CD4-positive, alpha-beta T cell treated with Interleukin-17A for 4 hours (primary cell): ENCODE measurements around the gene PCOLCE2.

ENCODE experiments used
- DNase-seq: peaks from one replicate; pipeline ENCODE4 v3.0.0-alpha.2; 2020; ENCODE audit warnings: mixed read lengths

The PCOLCE2 gene

DNA sequence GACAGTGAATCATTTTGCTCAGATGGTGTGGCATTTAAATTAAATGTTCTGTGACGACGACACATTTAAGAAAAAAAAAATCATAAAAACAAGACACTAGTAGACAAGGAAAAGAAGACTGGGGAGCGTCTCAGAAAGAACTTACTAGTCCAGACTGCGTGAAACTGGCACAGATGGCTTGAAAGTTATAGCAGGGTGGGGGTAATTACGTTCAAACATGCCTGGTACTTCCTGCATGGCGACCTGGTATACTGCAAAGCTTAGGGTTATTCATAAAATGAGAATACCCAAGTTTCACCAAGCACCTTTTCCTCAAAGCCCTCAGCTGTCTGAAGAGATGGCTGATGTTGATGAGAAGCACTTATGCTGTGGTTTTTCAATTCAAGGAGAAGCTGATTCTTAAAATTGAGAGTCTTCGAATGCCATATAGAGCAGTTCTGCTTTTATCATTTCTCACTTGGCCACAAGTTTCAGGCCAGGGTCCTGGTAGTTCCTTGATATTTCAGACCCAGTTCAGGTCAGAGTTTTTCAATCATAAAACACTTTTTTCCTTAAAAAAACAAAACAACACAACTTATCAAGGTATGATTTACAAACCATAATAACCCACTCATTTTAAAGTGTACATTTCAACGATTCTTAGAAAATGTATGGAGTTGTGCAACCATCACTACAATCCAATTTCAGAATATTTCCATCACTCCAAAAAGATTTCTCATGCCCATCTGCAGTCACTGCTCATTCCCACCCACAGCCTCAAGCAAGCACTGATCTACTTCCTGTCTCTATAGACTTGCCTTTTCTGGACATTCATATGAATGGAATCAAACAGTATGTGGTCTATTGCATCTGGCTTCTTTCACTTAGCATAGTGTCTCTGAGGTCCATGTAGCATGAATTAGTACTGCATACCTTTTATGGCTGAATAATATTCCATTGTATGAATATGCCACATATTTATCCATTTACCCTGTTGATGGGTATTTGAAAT is 24.7 kb downstream of the PCOLCE2 start:
- no peak for DNase-seq

DNA sequence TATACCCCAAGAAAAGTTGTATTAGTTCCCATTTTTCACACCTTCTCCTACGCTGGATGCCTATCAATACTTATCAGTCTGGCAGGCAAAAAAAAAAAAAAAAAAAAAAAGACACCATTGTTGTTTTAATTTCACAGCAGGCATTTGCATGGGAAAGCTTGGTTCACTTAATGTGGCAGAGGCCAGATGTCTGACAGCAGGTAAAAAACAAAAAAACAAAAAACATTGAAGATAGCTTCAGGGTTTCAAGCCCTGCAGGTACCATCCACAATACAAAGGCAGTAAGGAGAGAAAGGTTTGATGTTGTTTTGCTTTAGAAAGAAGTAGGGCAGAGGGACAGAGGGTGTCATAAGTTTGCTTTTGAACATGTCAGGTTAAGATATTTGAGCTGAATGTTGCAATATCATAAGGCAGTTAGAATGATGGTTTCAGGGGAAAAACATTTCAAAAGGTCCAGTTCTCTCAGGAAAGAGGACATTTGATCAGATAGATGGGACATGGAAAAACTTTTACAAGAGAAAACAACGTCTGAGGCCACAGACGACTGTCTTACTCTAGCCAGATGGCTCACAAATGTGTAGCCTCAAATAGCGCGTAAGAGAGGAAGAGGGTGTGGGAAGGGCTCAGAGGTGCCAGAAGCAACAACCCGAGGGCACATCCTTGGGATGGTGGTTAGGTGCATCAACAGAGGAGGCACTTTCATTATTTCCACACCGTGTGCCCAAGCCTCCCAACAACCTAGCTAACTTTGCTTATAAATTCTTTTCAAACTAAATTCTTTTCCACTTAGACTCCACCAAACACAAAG is 25.7 kb downstream of the PCOLCE2 start:
- DNase-seq, result no peak

DNA sequence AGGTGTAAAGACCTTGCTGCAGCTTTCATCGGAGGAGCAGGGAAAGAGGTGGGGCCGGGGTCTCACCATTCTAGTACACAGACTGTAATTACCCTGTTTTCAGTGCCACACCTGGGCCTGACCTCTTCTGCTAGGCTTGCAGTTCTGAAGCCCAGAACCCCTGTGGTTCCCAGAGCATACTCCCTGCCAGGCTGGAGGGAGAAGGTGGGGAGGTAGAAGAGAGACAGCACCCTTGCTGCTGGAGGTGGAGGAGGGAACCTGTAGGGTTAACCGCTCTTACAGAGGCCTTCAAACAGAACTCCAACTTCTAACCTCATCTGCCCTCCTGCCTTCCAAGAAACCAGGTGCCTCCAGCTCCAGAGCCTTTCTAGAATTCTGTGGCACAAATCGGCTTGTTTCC is 27.0 kb downstream of the PCOLCE2 start:
- no peak for DNase-seq

DNA sequence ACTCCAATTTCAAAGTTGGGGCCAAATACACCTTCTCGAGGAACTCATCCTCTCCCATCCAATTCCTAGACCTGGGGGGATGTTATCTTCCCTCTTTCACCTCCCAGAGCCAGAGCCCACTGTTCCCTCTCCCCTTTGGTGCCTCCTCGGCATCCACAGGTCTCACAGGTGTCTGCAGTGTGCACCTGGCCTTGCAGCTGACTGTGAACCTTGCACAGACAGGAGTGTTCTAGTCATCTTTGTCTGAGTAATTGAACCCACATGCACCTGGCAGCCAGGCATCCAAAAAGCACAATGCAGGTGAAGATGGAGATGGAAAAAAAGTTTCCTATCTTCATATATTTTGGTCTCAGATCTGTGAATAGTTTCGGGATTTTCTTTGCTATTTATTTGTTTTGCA is 30.8 kb downstream of the PCOLCE2 start:
- no peak for DNase-seq

DNA sequence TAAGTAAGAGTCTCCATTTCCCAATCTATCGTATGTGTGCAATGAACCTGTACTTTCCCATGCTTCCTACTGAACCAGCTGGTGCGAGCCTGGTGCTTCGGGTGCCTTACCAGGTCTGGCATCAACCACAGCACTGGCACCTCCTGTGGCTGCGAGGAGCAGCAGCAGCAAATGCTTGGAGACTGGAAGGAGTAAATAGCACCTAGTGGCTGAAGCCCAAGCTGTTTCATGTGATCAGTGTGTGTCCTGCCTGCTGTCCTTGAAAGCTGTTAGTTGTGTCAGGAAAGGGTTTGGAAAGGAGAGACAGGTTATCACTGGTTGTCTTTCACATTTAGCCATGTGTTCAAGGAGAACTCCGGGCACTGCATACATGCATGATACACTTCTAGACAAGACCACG is 31.8 kb downstream of the PCOLCE2 start:
- DNase-seq, result peak; percentile 3

DNA sequence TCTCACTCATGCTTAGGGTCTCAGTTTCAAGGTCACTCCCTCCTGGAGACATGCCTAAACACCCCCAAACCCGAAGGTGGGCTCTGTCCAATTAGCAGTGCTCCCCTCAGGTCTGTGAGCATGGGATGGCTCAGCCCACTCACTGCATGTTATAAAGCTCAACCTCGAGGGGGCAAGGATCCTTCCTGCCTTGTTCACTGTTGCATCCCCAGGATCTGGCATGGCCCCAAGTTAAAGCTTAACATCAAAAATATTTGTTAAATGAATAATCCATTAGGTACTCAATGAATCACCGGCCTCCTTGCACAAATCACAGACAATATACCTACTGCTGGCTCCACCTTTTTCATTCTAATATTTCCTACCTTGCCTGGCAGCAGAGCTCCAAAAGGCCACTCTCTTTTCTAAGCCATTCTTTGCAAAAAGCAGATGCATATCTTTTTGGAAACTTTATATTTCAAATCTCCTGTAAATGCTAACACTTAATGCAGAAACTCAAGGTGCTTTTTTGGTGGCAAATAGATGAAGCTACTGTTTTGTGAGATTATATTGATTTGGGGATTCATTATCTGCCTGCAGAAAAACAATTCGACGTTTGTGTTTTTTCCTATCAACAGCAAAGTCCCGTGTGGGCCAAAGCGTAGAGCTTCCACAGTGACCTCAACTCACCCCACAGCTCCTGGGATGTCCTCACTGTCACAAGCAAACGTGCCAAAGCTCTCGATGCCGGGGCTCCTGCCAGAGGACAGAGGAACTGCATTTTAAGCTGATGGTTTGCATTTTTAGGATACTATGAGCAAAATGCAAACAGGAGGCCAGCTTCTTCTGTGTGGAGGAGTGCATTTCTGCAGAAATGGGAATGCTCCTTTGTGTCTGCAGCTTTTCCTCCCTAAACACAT is 35.4 kb downstream of the PCOLCE2 start:
- DNase-seq, result no peak

DNA sequence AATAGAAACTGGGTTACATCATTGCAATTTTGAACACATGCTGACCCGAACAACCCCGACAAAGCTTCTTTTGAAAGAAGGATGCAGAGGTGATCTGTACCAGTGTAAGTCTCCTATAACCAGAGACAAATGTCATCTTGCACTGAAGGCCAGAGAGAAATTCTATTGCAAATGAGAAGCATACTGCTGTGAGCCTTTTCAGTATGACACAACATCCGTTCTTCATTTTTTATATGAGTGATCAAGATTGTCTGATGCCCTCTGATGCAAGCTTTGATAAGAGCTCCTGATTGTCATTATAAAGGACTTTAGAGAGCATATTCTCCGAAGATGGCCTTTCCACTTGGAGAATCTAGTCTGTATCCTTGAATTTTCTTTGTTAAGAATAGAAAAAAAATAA is 36.9 kb downstream of the PCOLCE2 start:
- DNase-seq, result no peak

DNA sequence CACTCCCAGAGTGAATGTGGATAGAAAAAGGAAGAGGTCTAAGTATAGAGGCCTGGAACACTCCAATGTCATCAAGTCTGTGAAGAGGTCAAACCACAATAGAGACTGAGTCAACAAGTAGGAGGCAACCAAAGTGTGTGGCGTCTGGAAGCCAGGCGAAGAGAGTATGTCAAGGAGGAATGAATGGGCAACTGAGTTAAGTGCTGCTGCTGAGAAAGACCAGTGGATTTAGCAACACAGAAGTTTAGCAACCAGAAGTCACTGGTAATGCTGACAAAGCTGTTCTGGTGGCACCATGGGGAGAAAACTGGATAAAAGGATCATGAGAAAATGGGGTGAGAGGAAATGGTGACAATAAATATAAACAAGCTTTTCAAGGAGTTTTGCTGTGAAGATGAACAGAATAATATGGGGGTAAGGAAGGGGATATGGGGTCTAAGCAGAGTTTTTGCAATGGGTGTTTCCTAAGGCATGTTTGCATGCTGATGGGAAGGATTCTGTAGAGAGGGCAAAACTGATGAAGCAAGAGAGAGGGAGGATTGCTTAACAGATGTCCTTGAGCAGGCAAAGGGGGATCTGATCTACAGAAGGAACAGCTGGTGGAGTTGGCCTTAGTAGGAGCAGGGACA is 38.4 kb downstream of the PCOLCE2 start:
- DNase-seq, result no peak

DNA sequence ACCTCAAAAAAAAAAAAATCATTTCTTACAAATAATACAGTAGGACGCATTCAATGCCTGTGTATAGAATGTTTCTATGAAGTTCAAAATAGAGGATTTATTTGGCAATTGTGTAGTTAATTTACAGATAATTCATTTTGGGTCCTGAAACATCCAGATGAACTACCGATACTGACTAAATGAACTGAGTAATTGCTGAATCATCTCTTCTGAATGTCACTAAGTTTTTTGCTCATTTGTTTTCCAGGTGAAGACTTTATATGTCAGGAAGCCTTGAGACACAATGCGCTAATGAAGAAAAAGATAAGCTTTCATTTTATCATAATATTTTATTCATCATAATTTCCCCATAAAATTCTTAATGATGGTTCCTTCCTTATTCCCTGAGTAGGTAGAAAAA is 39.7 kb downstream of the PCOLCE2 start:
- DNase-seq, result no peak

DNA sequence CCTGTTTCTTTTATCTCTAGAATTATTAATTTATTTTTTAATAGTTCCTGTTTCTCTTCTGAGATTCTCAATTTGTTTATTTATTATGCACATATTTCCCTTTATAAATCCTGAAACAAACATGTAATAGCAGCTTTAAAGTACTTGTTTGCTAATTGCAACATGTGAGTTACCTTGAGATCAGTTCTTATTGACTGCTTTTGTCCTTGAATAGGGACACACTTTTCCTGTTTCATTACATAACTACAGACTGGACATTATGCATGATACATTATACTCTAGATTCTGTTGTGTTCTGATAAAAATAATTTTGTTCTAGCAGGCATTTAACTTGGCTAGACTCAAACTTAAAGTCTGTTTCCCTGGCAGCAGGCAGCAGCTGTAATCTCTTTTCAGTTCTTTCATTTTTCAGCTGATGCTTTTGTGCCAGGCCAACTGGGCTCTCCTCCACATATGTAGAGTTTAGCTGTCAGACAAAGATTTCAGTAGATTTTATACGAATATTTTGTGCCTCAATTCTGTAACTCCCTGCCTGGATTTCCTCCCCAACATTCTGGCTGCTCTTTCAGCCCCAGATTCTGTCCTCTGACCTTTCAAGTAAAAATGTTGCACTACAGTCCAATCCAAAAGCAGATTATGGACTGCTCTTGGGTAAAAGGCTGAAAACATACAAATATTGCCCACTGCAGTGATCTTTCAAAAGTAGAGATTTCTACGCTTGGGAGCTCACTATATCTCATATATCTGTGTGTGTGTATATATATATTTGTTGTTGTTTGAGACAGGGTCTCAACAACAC is 41.9 kb downstream of the PCOLCE2 start:
- DNase-seq, result no peak

DNA sequence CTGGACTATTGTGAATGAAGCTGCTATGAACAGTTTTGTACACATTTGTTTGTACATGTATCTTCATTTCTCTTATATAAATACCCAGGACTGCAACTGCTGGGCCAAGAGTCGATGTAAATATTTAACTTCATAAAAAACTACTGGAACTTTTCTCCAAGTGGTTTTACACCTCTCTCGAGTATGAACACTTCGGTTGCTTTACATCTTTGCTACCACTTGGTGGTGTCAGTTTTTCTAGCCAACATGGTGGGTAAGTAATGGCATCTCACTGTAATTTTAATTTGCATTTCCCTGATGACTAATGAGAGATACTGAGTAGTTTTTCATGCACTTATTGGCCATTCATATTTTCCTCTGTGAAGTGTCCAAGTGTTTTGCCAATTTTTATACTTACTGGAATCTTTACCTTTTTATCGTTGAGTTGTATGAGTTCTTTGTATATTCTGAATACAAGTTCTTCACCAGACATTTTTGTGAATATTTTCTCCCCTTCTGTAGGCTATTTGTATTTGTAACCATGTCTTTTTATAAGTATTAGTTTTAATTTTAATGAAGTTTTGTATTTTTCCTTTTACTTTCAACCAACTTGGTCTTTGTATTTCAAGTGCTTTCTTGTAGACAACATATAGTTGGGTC is 44.4 kb downstream of the PCOLCE2 start:
- DNase-seq, result no peak

DNA sequence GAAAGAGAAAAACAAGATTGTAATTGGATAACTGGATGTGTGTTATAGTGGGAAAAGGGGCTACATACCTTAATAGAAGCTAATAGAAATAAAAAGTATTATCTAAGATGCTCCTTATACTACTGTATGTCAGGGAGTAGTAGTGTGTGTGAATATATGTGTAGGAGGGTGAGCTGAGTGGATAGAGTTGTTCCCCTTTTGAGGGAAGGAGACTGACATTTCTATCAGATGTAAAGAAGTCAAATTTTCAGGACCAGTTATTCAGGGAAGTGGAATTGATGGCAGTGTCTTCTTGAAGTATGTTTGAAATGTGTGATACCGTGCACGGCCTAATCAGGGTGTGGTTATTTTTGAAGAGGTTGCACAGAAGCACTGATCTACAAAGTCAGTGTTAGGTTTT is 49.1 kb downstream of the PCOLCE2 start:
- DNase-seq, result no peak

DNA sequence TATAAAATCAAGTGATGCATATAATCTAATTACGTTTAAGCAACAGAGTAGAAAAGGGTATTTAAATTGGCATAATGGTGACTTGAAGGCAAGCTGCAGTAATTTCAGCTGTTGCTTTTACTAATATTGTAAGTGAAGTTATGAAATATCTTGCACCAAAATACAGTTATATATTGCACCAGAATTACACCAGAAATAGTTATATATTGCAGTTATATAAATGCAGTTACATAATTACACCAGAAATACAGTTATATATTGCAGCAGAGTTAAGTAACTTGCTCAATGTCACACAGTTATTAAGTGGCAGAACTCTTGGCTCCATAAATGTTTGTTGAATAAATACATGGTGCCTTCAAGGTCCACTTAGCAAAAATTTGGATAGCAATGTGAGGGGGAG is 51.4 kb downstream of the PCOLCE2 start:
- no peak for DNase-seq

DNA sequence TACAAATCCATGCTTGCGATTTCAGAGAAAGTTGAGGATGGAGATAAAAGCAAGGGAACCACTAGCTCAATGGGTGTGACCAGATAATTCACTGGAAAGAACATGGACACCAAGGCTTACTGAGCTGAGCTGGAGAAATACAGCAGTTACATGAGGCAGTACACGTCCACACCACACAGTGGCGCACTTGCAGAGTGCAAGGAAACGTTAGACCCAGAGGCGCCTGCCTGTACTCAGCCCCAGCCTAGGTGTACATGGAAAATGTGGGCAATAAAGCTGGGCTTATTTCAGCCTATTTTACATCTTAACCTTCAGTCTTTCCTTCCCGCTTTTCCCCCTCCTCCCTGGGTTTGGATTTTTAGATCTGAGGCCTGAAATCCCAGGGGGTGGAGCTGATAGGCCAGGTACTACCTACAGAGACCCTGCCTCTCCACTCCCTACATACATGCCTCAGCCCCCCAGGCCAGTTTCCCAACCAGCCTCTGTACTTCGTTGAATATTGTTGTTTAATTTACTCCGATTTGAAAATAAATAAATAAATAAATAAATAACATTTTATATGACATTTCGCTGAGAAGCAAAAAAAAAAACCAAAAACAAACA is 60.1 kb downstream of the PCOLCE2 start:
- peak; percentile 51 for DNase-seq

DNA sequence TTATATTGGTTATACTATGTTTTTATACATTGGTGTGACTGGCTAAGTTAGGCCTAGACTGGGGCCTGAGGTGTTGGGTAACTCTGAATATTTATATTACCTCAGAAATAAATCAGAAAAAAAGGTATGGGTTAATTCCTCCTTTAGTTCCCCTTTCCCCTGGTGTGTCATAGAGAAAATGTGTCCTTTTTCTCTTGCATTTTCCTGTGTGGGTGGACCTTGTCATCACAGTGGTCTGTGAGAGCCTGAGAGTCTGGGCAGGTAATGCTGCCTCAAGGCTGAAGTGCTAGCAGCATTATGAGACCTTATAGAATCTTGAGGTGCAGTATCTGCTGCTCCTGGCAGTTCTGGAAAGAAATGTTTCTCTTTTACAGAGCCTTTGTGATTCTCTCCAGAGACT is 69.7 kb downstream of the PCOLCE2 start:
- no peak for DNase-seq

DNA sequence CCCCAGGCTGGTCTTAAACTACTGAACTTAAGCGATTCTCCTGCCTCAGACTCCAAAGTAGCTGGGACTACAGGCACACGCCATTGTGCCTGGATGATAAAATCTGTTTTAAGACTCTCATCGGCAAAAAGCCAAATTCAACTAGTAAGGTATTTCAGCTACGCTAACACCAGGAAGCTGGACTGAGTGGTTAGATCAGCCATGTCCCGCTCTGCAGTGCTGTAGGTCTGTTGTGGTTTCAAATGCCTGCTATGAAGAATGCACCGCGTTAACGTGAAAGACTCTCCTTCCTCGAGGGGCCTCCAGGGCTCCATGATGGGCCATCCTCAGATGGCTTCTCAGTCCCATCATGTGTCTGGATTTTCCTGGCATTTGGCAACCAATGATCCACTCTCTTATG is 70.2 kb downstream of the PCOLCE2 start:
- no peak for DNase-seq

DNA sequence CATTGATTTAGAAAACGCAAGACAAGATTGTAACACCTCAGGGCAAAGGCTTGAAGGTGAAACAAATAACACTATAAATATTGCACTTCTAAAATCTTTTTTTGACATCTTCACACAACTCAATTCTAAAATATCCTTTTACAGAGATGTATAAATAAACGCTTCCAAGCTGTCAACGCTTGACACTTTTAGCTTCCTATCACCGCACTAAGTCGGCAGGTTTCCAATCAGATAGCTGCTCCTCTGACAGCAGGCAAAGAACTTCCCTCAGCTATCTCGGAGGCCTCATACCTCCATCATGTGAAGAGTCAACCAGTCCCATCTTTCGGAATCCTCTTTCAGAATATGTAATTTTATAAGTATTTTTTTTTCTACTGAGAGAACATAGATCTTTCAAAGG is 71.0 kb downstream of the PCOLCE2 start:
- no peak for DNase-seq

DNA sequence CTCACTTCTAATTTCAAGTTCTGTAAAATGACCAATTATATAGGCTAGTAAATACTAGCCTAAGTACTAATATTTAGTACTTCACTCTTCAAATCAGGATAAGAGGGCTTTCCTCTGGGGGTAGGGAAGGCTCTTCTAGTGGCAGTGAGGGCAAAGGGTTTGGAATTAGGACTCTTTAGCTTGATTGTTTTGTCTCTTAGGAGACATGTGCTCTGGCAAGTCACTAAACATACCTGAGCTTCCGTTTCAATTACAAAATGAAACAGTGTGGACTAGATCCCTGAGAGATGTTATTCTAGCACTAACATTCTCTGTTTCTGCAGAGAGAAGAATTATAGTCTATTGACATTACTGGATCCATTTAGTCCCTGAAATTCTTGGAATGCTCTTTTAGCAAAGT is 71.5 kb downstream of the PCOLCE2 start:
- DNase-seq, result no peak

DNA sequence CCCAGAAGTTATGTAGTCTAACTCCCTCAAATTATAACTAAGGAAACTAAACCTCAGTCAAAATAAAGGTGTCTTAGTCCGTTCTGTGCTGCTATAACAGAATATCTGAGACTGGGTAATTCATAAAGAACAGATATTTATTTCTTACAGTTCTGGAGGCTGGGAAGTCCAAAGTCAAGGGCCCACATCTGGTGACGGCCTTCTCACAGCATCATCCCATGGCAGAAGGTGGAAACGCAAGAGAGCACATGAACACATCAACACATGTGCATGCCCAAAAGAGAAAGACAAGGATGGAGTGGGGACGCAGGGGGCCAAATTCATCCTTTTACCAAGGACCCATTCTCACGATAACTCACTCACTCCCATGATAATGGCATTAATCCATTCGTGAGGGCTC is 73.1 kb downstream of the PCOLCE2 start:
- no peak for DNase-seq

DNA sequence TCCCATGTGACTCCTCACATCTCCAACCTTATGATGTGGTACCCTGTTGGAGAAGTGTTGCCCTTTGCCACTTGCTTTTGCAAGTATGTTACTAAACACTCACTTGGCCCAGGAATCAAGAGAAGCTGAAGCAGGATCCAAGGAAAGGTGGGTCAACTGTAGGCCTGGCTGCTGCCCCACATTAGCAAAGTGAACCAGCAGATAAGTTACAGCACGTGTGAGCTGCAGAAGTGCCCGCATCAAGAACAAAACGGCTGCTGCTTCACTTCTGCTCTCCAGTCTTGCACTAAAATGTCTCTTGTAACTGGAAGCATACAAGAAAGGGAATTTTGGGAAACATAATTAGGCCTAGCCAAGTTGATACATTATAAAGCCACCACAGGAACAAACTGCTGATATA is 79.6 kb downstream of the PCOLCE2 start:
- DNase-seq, result no peak
